SU-DHL-6 (cell line): ENCODE data around the gene HSPE1.

Experiments used
- EZH2phosphoT487 ChIP-seq: fragments of 200-600 bp; sonication (generic), shearing (Covaris generic); conservative IDR thresholded peaks from 2 replicates; pipeline ENCODE4 v1.6.1; 2018; ENCODE audit warnings: mild to moderate bottlenecking, antibody characterized with exemption, low read length, moderate library complexity, mixed read lengths
- TF ChIP-seq, protein P1 (sequence below): fragments of 200-600 bp; sonication (generic); IDR thresholded peaks from one replicate; pipeline ENCODE4 v1.5.1; 2017; ENCODE audit warnings: antibody characterized with exemption, mild to moderate bottlenecking, low read length, moderate library complexity; ENCODE audit not compliant: insufficient read depth, poor library complexity, severe bottlenecking

DNA sequence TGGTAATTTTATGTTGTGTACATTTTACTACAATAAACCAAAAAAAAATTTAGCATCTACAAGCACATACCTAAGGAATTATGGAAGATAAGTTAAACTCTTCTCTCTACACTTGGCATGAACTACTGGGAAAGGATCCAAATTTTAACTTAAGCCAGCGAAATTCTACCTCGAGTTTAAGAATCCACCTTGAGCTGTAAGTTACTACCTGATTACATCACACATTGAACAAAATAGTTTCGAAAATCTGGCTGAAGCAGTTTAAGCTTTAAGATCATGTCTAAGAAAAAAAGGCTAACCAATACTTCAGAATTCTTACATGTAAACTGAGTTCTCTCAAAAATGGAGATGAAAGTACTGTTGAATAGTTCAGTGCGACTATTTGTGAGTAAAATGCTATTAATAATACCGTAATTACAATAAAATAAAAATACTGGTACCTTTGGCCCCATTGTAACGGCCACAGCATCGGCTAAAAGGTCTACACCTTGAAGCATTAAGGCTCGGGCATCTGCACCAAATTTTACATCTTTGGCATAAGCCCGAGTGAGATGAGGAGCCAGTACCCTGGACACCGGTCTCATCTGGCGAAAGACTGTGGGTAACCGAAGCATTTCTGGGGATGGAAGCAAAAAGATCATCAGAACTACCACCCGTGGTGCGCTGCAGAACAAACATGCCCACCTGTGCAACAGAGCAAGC, 1.8 kb upstream of the HSPE1 start:
- TF ChIP-seq, protein P1, sequence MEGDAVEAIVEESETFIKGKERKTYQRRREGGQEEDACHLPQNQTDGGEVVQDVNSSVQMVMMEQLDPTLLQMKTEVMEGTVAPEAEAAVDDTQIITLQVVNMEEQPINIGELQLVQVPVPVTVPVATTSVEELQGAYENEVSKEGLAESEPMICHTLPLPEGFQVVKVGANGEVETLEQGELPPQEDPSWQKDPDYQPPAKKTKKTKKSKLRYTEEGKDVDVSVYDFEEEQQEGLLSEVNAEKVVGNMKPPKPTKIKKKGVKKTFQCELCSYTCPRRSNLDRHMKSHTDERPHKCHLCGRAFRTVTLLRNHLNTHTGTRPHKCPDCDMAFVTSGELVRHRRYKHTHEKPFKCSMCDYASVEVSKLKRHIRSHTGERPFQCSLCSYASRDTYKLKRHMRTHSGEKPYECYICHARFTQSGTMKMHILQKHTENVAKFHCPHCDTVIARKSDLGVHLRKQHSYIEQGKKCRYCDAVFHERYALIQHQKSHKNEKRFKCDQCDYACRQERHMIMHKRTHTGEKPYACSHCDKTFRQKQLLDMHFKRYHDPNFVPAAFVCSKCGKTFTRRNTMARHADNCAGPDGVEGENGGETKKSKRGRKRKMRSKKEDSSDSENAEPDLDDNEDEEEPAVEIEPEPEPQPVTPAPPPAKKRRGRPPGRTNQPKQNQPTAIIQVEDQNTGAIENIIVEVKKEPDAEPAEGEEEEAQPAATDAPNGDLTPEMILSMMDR: no peak
- TF ChIP-seq EZH2phosphoT487: no peak
